ENCODE results near the gene SLC8A3. TPM values are rescaled to one million over a fixed set of nuclear protein-coding genes. Genes with fewer than 3 reads are reported as not detected.

SLC8A3 gene
- total and polyA plus RNA-seq, 10 of the 15 experiments (the other 5 are each of a cell fraction or from before 2014, with no cell fraction given), result 0.04 to 0.17 (median 0.13) TPM; not detected in 3

DNA sequence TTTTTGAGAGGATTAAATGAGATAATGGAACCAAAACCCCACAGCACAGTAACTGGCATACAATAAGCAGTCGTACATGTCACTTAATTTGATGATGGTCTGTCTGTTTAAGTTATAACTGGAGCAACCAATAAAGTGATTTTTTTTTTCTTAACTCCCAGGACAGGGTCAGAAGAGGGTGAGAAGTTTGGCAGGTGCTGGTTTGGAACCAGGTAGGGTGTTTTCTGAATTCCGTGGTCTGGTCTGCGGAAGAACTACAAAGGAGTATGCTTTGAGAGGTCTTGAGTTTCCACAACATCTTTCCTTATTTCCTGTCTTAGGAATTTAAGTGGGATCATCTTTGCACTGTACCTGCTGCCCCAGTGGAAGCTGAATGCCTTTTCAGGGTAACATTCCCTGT is 111.7 kb downstream of the SLC8A3 start:
- intact Hi-C loops (cut with micrococcal nuclease; ENCODE audit: unreplicated experiment), result no loop called here
- no peak for DNase-seq (ENCODE audit: low read depth, low spot score)
- BruUV-seq (replicated peaks), result no TSS peak
- ATAC-seq, result no peak
- ChIA-PET CTCF (no interaction called here), POLR2A (no interaction called here), SMC1A (ENCODE audit: uncharacterized antibody, unreplicated experiment) (interaction anchor here (0.6 kb wide), 1 partner anchor 888 kb away, joined by 4 read pairs; no protein-coding TSS in a partner anchor), RAD21 (ENCODE audit: unreplicated experiment) (no interaction called here)
- Histone ChIP-seq H3K27me3 (replicated peaks in 1 of 2; ENCODE audit: control insufficient read depth in 2 of 2, insufficient read depth in 2 of 2, low read length in 1 of 2) (no peaks in the 10 kb centered on the region; a peak in 3 of 4 replicates), H2AFZ (ENCODE audit: control insufficient read depth, low read depth, low read length) (no peak overlapping the region), H3K36me3 (ENCODE audit: control insufficient read depth in 2 of 2, insufficient read depth in 2 of 2, low read length in 1 of 2) (no peaks in the 10 kb centered on the region), H3K4me1 (ENCODE audit: control insufficient read depth, insufficient read depth, low read length) (no peaks in the 10 kb centered on the region), H4K20me1 (ENCODE audit: control insufficient read depth, insufficient read depth) (no peaks in the 10 kb centered on the region), H3K27ac (ENCODE audit: control insufficient read depth, insufficient read depth) (no peak overlapping the region), H3K4me3 (no peak overlapping the region), H3K9ac (ENCODE audit: control insufficient read depth, insufficient read depth, low read length) (no peak overlapping the region), H3K4me2 (ENCODE audit: control insufficient read depth, insufficient read depth) (no peak overlapping the region), H3K79me2 (ENCODE audit: control insufficient read depth, insufficient read depth, low read length) (no peaks in the 10 kb centered on the region), H3K9me3 (replicated peaks; ENCODE audit: control insufficient read depth, insufficient read depth, low read length) (no peaks in the 10 kb centered on the region)
- in situ Hi-C loops (cut with MboI), result no loop called here
- no peak for TF ChIP-seq ZBTB40 (IDR thresholded peaks at IDR 0.05; ENCODE audit: borderline replicate concordance)
- TF ChIP-seq, protein P1, sequence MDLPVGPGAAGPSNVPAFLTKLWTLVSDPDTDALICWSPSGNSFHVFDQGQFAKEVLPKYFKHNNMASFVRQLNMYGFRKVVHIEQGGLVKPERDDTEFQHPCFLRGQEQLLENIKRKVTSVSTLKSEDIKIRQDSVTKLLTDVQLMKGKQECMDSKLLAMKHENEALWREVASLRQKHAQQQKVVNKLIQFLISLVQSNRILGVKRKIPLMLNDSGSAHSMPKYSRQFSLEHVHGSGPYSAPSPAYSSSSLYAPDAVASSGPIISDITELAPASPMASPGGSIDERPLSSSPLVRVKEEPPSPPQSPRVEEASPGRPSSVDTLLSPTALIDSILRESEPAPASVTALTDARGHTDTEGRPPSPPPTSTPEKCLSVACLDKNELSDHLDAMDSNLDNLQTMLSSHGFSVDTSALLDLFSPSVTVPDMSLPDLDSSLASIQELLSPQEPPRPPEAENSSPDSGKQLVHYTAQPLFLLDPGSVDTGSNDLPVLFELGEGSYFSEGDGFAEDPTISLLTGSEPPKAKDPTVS (IDR thresholded peaks at IDR 0.05; ENCODE audit: low read depth, low read length), result no peak
- no peak for TF ChIP-seq MEF2B (IDR thresholded peaks at IDR 0.05; ENCODE audit: partially characterized antibody, poor library complexity, severe bottlenecking)
- no peak for TF ChIP-seq CHD4 (IDR thresholded peaks at IDR 0.05)
- TF ChIP-seq SMC3 (IDR thresholded peaks at IDR 0.05; ENCODE audit: borderline replicate concordance, low read length), result no peak
- no peak for TF ChIP-seq EGR1 (IDR thresholded peaks at IDR 0.05; ENCODE audit: borderline replicate concordance in 1 of 2, low read depth in 2 of 2, low read length in 2 of 2)
- TF ChIP-seq SPI1 (IDR thresholded peaks at IDR 0.05; ENCODE audit: borderline replicate concordance, insufficient read depth, low read depth, low read length), result no peak
- no peak for TF ChIP-seq EP300 (IDR thresholded peaks at IDR 0.05; ENCODE audit: borderline replicate concordance in 1 of 2, control insufficient read depth in 1 of 2, low read depth in 2 of 2, low read length in 2 of 2)
- no peak for TF ChIP-seq YY1 (IDR thresholded peaks at IDR 0.05; ENCODE audit: low read depth, low read length)
- no peak for TF ChIP-seq SREBF2 (IDR thresholded peaks at IDR 0.05; ENCODE audit: low read length)
- no peak for TF ChIP-seq MYC (IDR thresholded peaks at IDR 0.05; ENCODE audit: insufficient read depth, insufficient read length, insufficient replicate concordance, low read length, severe bottlenecking)
- no peak for TF ChIP-seq CHD2 (IDR thresholded peaks at IDR 0.05; ENCODE audit: borderline replicate concordance, low read depth, low read length)
- no peak for TF ChIP-seq SIN3A (IDR thresholded peaks at IDR 0.05; ENCODE audit: low read depth, low read length)
- no peak for TF ChIP-seq BMI1 (IDR thresholded peaks at IDR 0.05; ENCODE audit: borderline replicate concordance)
- no peak for TF ChIP-seq FOXK2 (IDR thresholded peaks at IDR 0.05)
- 25% methylated on average over 3 of the region's 3 CpGs for WGBS (ENCODE audit: insufficient coverage, insufficient replicate concordance, low lambda C conversion rate, missing lambda C conversion rate)
- no peak for FAIRE-seq
